ENCODE measurements around the gene TRMT112. TPM values are rescaled to one million over a fixed set of nuclear protein-coding genes. Genes with fewer than 3 reads are reported as not detected.

Gene TRMT112
- total RNA-seq, 4 donors from 2014 or later: 202 to 281 (median 212) TPM

DNA sequence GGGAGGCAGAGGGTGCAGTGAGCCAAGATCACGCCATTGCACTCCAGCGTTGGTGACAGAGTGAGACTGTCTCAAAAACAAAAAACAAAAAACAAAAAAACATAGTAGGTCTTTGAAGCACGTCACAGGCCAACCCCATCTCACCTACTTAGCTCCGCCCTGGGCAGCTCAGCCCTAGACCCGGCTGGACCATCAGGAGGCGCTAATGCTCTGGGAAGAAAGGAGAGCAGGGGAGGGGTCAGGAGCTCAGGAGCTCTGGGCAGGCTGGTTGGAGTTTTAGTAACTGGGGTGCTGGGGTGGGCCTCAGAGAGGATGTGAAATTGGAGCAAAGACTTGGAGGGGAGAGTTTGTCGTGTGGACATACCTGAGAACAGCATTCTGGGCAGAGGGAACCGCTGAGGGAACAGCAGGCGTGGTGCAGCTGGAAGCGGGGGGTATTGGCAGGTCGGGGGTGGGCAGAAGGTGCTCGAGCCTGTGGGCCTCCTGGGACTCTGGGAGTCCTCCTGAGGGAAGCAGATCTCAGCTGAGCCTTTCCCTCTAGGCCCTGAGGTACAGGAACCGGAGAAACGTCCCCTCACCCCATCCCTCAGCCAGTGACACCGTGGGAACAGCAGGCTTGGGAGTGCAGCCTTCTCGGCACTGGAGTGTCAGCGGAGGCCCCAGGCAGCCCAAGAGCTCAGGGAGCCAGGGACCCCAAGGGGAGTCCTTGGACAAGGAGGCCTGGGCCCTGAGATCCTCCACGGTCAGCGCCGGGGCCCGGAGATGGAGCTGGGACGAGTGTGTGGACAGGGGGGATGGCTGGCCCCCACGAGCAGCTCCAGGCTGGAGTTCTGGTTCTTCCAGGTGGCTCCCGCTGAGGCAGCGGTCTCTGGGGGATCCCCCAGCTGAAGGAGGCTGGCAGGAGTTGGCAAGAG, 39.4 kb upstream of the TRMT112 start:
- Histone ChIP-seq H3K4me1 (peaks cover 33 to 53% (median 49%) of the 10 kb centered on the region in 4 donors), H3K36me3 (peaks cover 0 to 18% (median 16%) of the 10 kb centered on the region in 4 donors), H3K27me3 (no peaks in the 10 kb centered on the region), H3K27ac (replicated peaks in 1 of 4) (no peak overlapping the region), H3K4me3 (no peak overlapping the region), H3K9me3 (no peaks in the 10 kb centered on the region)
- intact Hi-C loops (cut with DNase I): no loop called here
- DNase-seq (ENCODE audit: extremely low spot score): no peak
- no peak for TF ChIP-seq POLR2AphosphoS5 (IDR thresholded peaks at IDR 0.05)
- TF ChIP-seq, protein P1, sequence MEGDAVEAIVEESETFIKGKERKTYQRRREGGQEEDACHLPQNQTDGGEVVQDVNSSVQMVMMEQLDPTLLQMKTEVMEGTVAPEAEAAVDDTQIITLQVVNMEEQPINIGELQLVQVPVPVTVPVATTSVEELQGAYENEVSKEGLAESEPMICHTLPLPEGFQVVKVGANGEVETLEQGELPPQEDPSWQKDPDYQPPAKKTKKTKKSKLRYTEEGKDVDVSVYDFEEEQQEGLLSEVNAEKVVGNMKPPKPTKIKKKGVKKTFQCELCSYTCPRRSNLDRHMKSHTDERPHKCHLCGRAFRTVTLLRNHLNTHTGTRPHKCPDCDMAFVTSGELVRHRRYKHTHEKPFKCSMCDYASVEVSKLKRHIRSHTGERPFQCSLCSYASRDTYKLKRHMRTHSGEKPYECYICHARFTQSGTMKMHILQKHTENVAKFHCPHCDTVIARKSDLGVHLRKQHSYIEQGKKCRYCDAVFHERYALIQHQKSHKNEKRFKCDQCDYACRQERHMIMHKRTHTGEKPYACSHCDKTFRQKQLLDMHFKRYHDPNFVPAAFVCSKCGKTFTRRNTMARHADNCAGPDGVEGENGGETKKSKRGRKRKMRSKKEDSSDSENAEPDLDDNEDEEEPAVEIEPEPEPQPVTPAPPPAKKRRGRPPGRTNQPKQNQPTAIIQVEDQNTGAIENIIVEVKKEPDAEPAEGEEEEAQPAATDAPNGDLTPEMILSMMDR (IDR thresholded peaks at IDR 0.05): peak in 1 of 3 experiments; percentile 17
- 80% methylated on average over 20 of the region's 25 CpGs for WGBS

DNA sequence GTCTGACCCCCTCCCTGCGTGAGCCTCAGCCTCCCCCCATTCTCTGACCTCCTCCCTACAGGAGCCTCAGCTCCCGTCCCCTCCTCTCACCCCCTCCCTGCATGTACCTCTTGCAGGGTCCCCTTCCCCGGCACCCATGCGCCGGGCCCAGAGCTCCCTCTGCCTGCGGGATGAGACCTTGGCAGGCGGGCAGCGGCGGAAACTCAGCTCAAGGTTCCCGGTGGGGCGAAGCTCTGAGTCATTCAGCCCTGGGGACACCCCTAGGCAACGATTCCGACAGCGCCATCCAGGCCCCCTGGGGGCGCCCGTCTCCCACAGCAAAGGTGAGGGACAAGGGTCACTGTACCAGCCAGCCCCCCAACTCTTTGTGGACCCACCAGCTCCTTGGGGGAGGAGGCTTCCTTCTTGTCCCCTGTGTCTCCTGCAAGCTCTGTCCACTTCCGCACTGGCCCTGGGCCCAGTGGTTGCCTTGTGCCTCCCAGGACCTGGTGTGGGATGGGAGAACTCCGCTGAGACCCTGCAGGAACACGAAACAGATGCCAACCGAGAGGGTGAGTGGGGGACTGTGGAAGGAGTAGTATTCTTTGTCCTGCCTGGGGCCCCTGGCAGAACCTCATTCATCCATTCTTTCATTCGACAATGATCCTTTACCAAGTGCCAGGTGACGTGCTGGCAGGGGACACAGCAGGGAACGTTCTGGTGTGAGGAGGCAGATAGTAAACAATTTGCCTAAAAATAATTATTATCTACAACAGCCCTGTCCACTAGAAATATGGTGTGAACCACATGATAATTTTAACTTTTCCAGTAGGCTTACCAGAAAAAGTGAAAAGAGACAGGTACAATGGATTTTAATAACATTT, 38.0 kb upstream of the TRMT112 start:
- no peaks in the 10 kb centered on the region for H3K27me3 ChIP-seq
- H3K9me3 ChIP-seq: no peaks in the 10 kb centered on the region
- 23% methylated on average over 12 of the region's 23 CpGs for WGBS
- intact Hi-C loops (cut with DNase I): loop anchor here (2.0 kb wide), 1 partner anchor 35 kb away; no protein-coding TSS in a partner anchor
- H3K4me1 ChIP-seq: peaks cover 33 to 47% (median 43%) of the 10 kb centered on the region in 4 donors
- H3K36me3 ChIP-seq: peaks cover 0 to 3% (median 2%) of the 10 kb centered on the region in 4 donors
- H3K27ac ChIP-seq (replicated peaks in 1 of 4): peak overlapping the region; percentile 40 to 52 (median 50)
- DNase-seq (ENCODE audit: extremely low spot score): no peak
- H3K4me3 ChIP-seq: peak overlapping the region; percentile 26 to 50 (median 41)
- TF ChIP-seq, protein P1 (IDR thresholded peaks at IDR 0.05): peak; percentile 67 to 82 (median 79)
- TF ChIP-seq EP300 (IDR thresholded peaks at IDR 0.05) (no peak), POLR2A (IDR thresholded peaks at IDR 0.05; ENCODE audit: low read depth) (no peak), POLR2AphosphoS5 (IDR thresholded peaks at IDR 0.05) (peak; percentile 46 to 69)

DNA sequence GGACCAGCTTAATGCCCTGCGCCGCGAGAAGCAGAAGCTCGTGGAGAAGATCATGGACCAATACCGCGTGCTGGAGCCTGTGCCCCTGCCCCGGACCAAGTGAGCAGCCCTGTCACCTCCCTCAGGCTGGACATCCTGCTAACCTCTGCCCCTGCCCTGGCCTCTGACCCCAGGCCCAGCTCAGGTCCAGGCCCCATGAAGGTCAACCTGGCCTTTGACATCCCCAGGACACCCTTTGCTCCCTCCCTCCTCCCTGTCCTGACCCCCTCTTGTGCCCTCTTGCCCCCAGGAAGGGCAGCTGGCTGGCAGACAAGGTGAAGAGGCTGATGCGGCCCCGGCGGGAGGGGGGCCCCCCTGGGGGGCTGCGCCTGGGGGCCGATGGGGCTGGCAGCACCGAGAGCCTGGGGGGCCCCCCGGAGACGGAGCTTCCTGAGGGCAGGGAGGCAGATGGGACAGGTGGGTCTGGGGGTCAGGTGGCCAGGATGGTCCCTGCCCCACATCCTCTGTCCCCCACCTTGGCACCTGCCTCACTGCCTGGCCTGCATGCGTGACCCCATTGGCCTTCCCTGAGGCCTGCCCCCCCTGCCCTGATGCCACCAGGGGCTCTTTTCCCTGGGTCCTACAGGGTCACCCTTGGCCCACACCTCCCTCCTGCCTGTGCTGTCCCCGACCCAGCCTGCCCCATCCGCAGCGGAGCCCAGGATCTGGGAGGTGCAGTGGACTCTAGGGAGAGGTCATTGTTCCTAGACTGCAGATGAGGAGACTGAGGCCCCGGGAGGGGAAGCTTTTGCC, 36.6 kb upstream of the TRMT112 start:
- Histone ChIP-seq H3K36me3 (no peaks in the 10 kb centered on the region), H3K4me1 (peaks cover 23 to 36% (median 31%) of the 10 kb centered on the region in 4 donors), H3K4me3 (no peak overlapping the region), H3K27ac (replicated peaks in 1 of 4) (no peak overlapping the region), H3K9me3 (no peaks in the 10 kb centered on the region), H3K27me3 (no peaks in the 10 kb centered on the region)
- WGBS: 90% methylated on average over 11 of the region's 20 CpGs
- TF ChIP-seq EP300 (IDR thresholded peaks at IDR 0.05) (no peak), POLR2AphosphoS5 (IDR thresholded peaks at IDR 0.05) (no peak), POLR2A (IDR thresholded peaks at IDR 0.05; ENCODE audit: low read depth) (no peak)
- TF ChIP-seq, protein P1 (IDR thresholded peaks at IDR 0.05): no peak
- intact Hi-C loops (cut with DNase I): loop anchor here (2.0 kb wide), 1 partner anchor 33 kb away; no protein-coding TSS in a partner anchor
- DNase-seq (ENCODE audit: extremely low spot score): no peak

DNA sequence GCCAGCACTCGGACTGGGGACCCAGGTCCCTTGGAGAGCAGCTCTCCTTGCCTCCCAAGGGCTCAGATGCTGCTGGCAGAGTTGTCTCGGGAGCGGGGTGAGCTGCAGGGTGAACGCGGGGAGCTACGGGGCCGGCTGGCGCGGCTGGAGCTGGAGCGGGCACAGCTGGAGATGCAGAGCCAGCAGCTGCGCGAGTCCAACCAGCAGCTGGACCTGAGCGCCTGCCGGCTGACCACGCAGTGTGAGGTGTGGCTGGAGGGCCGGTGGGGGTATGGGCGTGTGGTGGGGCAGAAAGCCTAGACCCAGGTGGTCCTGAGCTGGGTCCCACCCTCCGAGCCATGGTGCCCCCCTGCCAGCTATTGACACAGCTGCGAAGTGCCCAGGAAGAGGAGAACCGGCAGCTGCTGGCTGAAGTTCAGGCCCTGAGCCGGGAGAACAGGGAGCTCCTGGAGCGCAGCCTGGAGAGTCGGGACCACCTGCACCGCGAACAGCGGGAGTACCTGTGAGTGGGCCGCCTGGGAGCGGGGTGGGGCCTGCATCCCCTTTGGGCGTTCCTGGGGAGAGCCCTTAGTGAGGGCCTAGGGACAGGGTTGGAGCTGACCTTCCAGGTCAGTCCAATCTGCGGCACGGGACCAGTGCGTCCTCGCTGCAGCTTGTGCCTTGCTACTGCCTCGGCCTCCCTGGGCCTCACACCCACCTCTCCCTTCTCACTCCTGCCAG, 35.8 kb upstream of the TRMT112 start:
- intact Hi-C loops (cut with DNase I): no loop called here
- no peaks in the 10 kb centered on the region for H3K36me3 ChIP-seq
- H3K4me3 ChIP-seq: no peak overlapping the region
- no peaks in the 10 kb centered on the region for H3K9me3 ChIP-seq
- DNase-seq (ENCODE audit: extremely low spot score): no peak
- no peaks in the 10 kb centered on the region for H3K27me3 ChIP-seq
- WGBS: 83% methylated on average over 22 of the region's 34 CpGs
- peaks cover 18 to 30% (median 25%) of the 10 kb centered on the region in 4 donors for H3K4me1 ChIP-seq
- no peak overlapping the region for H3K27ac ChIP-seq (replicated peaks in 1 of 4)
- TF ChIP-seq, protein P1 (IDR thresholded peaks at IDR 0.05): no peak
- TF ChIP-seq EP300 (IDR thresholded peaks at IDR 0.05) (no peak), POLR2AphosphoS5 (IDR thresholded peaks at IDR 0.05) (no peak), POLR2A (IDR thresholded peaks at IDR 0.05; ENCODE audit: low read depth) (no peak)

Measured in esophagus muscularis mucosa (tissue), 4 donors.